A549 (cell line): ENCODE data around the gene IGSF11. TPM values are rescaled to one million over a fixed set of nuclear protein-coding genes. Genes with fewer than 3 reads are reported as not detected.

ENCODE experiments used
- ATAC-seq, 2 experiments: fragments of 200-7000 bp in 1 of 2; fragments of >200 bp in 1 of 2; cut with Nextera tagmentation in 1 of 2; cut with Tn5 transposase in 1 of 2; 3 replicates each; pipeline versions ENCODE4 v1.8.0 to v1.9.1; 2018 to 2020; ENCODE audit warnings: mild to moderate bottlenecking in 1 of 2, moderate library complexity in 1 of 2
- CTCF ChIA-PET: fragments of 300-600 bp; sonication (Branson Sonifier 250); formaldehyde crosslinking; extraction: SDS; loops from one replicate; lab custom pipeline; 2021; ENCODE audit warnings: antibody characterized with exemption, inconsistent platforms; lab: Yijun Ruan, JAX
- POLR2A ChIA-PET: fragments of 350-600 bp; formaldehyde crosslinking; extraction: SDS; loops from one replicate; lab custom pipeline; 2021; ENCODE audit warnings: antibody characterized with exemption, inconsistent platforms; lab: Yijun Ruan, JAX
- DNase-seq, 2 experiments: peaks; one replicate each; pipeline versions ENCODE4 v3.0.0 to v3.0.0-alpha.2; 2011 to 2016; ENCODE audit warnings: low read depth in 1 of 2, low spot score in 1 of 2
- FAIRE-seq: peaks from 2 replicates; lab custom pipeline; 2011; peaks lifted over from hg19 to GRCh38; lab: Jason Lieb, UNC
- H3K27ac ChIP-seq, 2 experiments: fragments of >200 bp; sonication (Bioruptor Twin); formaldehyde crosslinking; 3 replicates each; pipeline ENCODE4 v1.5.1; 2016 to 2017
- H3K4me1 ChIP-seq: fragments of >200 bp; sonication (Bioruptor Twin); formaldehyde crosslinking; 3 replicates; pipeline ENCODE4 v1.6.1; 2016
- H3K4me2 ChIP-seq: fragments of >200 bp; sonication (Bioruptor Twin); formaldehyde crosslinking; 3 replicates; pipeline ENCODE4 v1.6.1; 2016
- H3K4me3 ChIP-seq: fragments of >200 bp; sonication (Bioruptor Twin); formaldehyde crosslinking; 3 replicates; pipeline ENCODE4 v1.5.1; 2016
- H3K9me3 ChIP-seq: fragments of >200 bp; sonication (Bioruptor Twin); formaldehyde crosslinking; 3 replicates; pipeline ENCODE4 v1.6.1; 2016
- ATOH8 ChIP-seq: fragments of 250-450 bp; sonication (Bioruptor Pico); IDR thresholded peaks from 2 replicates; pipeline ENCODE4 v1.5.0; 2020; ENCODE audit warnings: low read depth, mild to moderate bottlenecking, moderate library complexity
- CEBPB ChIP-seq, 2 experiments: fragments of >200 bp in 1 of 2; sonication (Bioruptor Twin) in 1 of 2; formaldehyde crosslinking in 1 of 2; IDR thresholded peaks; 2 replicates each; pipeline ENCODE4 v1.6.1; 2012 to 2016
- CHD4 ChIP-seq: fragments of 200-600 bp; sonication (generic); IDR thresholded peaks from 2 replicates; pipeline ENCODE4 v1.6.1; 2016; ENCODE audit warnings: antibody characterized with exemption, mild to moderate bottlenecking, borderline replicate concordance
- E2F6 ChIP-seq: IDR thresholded peaks from 2 replicates; pipeline ENCODE4 v1.6.1; 2012; ENCODE audit warnings: low read depth, borderline replicate concordance
- EHMT2 ChIP-seq: fragments of 200-600 bp; sonication (generic); IDR thresholded peaks from 2 replicates; pipeline ENCODE4 v1.6.1; 2016; ENCODE audit warnings: antibody characterized with exemption, low read depth, mild to moderate bottlenecking, moderate library complexity
- FOXS1 ChIP-seq: fragments of 250-450 bp; sonication (Bioruptor Pico); IDR thresholded peaks from 2 replicates; pipeline ENCODE4 v1.5.0; 2020; ENCODE audit warnings: mild to moderate bottlenecking, moderate library complexity
- HMGXB4 ChIP-seq: fragments of 250-450 bp; sonication (Bioruptor Pico); IDR thresholded peaks from 2 replicates; pipeline ENCODE4 v1.5.0; 2021; ENCODE audit warnings: mild to moderate bottlenecking, moderate library complexity, borderline replicate concordance
- MAFK ChIP-seq: fragments of 450-650 bp; IDR thresholded peaks from 2 replicates; pipeline ENCODE4 v1.6.1; 2014; ENCODE audit not compliant: partially characterized antibody
- MAX ChIP-seq: IDR thresholded peaks from 2 replicates; pipeline ENCODE4 v1.6.1; 2012
- MYC ChIP-seq: IDR thresholded peaks from 2 replicates; pipeline ENCODE4 v1.6.1; 2012; ENCODE audit warnings: mild to moderate bottlenecking, inconsistent platforms, low read length, improper control_type of control experiment, borderline replicate concordance
- NFE2L2 ChIP-seq: fragments of 150-350 bp; conservative IDR thresholded peaks from 2 replicates; pipeline ENCODE4 v1.6.1; 2014; ENCODE audit warnings: low read length
- POLR2AphosphoS2 ChIP-seq: conservative IDR thresholded peaks from 2 replicates; pipeline ENCODE4 v1.6.1; 2012; ENCODE audit warnings: low read length, improper control_type of control experiment, inconsistent platforms
- RAD21 ChIP-seq, 2 experiments: fragments of >200 bp in 1 of 2; sonication (Bioruptor Twin) in 1 of 2; formaldehyde crosslinking in 1 of 2; IDR thresholded peaks in 1 of 2; conservative IDR thresholded peaks in 1 of 2; 2 replicates in 1 of 2; 3 replicates in 1 of 2; pipeline ENCODE4 v1.6.1; 2012 to 2018; ENCODE audit warnings: inconsistent platforms in 1 of 2
- RFX5 ChIP-seq: fragments of 450-650 bp; IDR thresholded peaks from 2 replicates; pipeline ENCODE4 v1.7.1; 2014; ENCODE audit warnings: antibody characterized with exemption, mild to moderate bottlenecking, moderate library complexity
- SREBF2 ChIP-seq: fragments of 450-650 bp; IDR thresholded peaks from 2 replicates; pipeline ENCODE4 v1.6.1; 2014; ENCODE audit warnings: mild to moderate bottlenecking, moderate library complexity
- TFCP2L1 ChIP-seq: fragments of 250-450 bp; sonication (Bioruptor Pico); IDR thresholded peaks from 2 replicates; pipeline ENCODE4 v1.5.0; 2021; ENCODE audit warnings: mild to moderate bottlenecking
- TP53 ChIP-seq: fragments of 250-450 bp; sonication (Bioruptor Pico); IDR thresholded peaks from 2 replicates; pipeline ENCODE4 v1.5.0; 2021; ENCODE audit warnings: mild to moderate bottlenecking, moderate library complexity
- USF2 ChIP-seq: fragments of 450-650 bp; IDR thresholded peaks from 2 replicates; pipeline ENCODE4 v1.6.1; 2014; ENCODE audit warnings: antibody characterized with exemption
- ZFP36 ChIP-seq: fragments of 450-650 bp; IDR thresholded peaks from 2 replicates; pipeline ENCODE4 v1.6.1; 2014; ENCODE audit warnings: borderline replicate concordance; ENCODE audit not compliant: partially characterized antibody
- ZNF302 ChIP-seq: fragments of 250-450 bp; sonication (Bioruptor Pico); IDR thresholded peaks from 2 replicates; pipeline ENCODE4 v1.9.0; 2021; ENCODE audit warnings: inconsistent platforms, mild to moderate bottlenecking, moderate library complexity
- WGBS: methylation state at CpG from one replicate; pipeline ENCODE4 v1.1.6; 2017; ENCODE audit errors: missing lambda C conversion rate; 5-methylcytosine and 5-hydroxymethylcytosine counted together
- polyA plus RNA-seq, 4 experiments: library from polyadenylated mRNA; depleted of rRNA in 3 of 4; stranded (reverse); fragments of >200 nt; fragmentation: RNase III in 1 of 4; extraction: RNeasy Plus Mini Kit Qiagen cat#74134 plus additional on column Dnase treatment in 1 of 4; gene quantifications; 2 replicates in 3 of 4; 3 replicates in 1 of 4; pipeline ENCODE4 v1.2.3, GENCODE V29; 2011 to 2017

IGSF11 gene
- polyA plus RNA-seq, 2 of the 4 experiments (the other 2 are of a cell fraction): 5.2 to 21.7 TPM

- TF ChIP-seq USF2 (no peak), E2F6 (no peak), ATOH8 (CRISPR knock-in tag) (no peak), RAD21 (conservative IDR thresholded peaks at IDR 0.05 in 1 of 2, IDR thresholded peaks at IDR 0.05 in 1 of 2) (no peak), SREBF2 (no peak), FOXS1 (CRISPR knock-in tag) (no peak), CEBPB (IDR thresholded peaks at IDR 0.05) (no peak), CHD4 (no peak), EHMT2 (no peak), NFE2L2 (no peak), MAX (no peak), TP53 (CRISPR knock-in tag) (no peak)
Measured at GRCh38 chr3:118948146-118948545, 86.5 kb downstream of the IGSF11 start (continued).

GRCh38 chr3:118946449-118946848 is 88.2 kb downstream of the IGSF11 start:
- CTCF ChIA-PET: no interaction called here
- FAIRE-seq (no peak), ATAC-seq (no peak), DNase-seq (no peak)
- WGBS: 83% methylated on average over 4 of the region's 4 CpGs
- no peak overlapping the region for H3K27ac ChIP-seq
- no peaks in the 10 kb centered on the region for H3K9me3 ChIP-seq
- H3K4me2 ChIP-seq: no peak overlapping the region
- POLR2A ChIA-PET: no interaction called here
- H3K4me3 ChIP-seq: no peak overlapping the region
- no peaks in the 10 kb centered on the region for H3K4me1 ChIP-seq
- TF ChIP-seq MYC: no peak
- TF ChIP-seq HMGXB4 (CRISPR knock-in tag): no peak
- no peak for TF ChIP-seq TFCP2L1 (CRISPR knock-in tag)
- TF ChIP-seq POLR2AphosphoS2: no peak
- no peak for TF ChIP-seq ZFP36
- no peak for TF ChIP-seq CHD4
- no peak for TF ChIP-seq ATOH8 (CRISPR knock-in tag)
- no peak for TF ChIP-seq MAFK
- no peak for TF ChIP-seq ZNF302 (CRISPR knock-in tag)
- no peak for TF ChIP-seq E2F6
- TF ChIP-seq SREBF2: no peak
- no peak for TF ChIP-seq NFE2L2
- TF ChIP-seq RFX5: no peak
- no peak for TF ChIP-seq MAX
